HG03045 (cell line): ENCODE results near the gene HAO1.
"Not testable (repeated sequence)": the region's sequence is repeated elsewhere in the genome, so short reads cannot be mapped to it uniquely, and the experiment has no call there.

Experiments used
- ATAC-seq: cut with Tn5 transposase; IDR thresholded peaks from one replicate; pipeline ENCODE4 v1.9.1; 2021; ENCODE audit warnings: mild to moderate bottlenecking, moderate library complexity; ENCODE audit not compliant: unreplicated experiment

The HAO1 gene

GRCh38 chr20:7940341-7940740, at the start of gene HAO1:
Gene HAO1 (minus strand): TSS chr20:7940458. CDS start chr20:7940422, 36 bp downstream.
- no peak for ATAC-seq

- no peak for ATAC-seq
Measured at GRCh38 chr20:7989379-7989778, 49.1 kb upstream of the HAO1 start.

- no peak for ATAC-seq
Measured at GRCh38 chr20:7985916-7986315, 45.7 kb upstream of the HAO1 start.

GRCh38 chr20:7984192-7984591, 43.9 kb upstream of the HAO1 start:
- no peak for ATAC-seq

- no peak for ATAC-seq
Measured at GRCh38 chr20:7981374-7981773, 41.1 kb upstream of the HAO1 start.

- ATAC-seq: no peak
Measured at GRCh38 chr20:7980332-7981046, 40.2 kb upstream of the HAO1 start.

- ATAC-seq: no peak
Measured at GRCh38 chr20:7977709-7978108, 37.5 kb upstream of the HAO1 start.

- ATAC-seq: no peak
Measured at GRCh38 chr20:7975851-7976414, 35.7 kb upstream of the HAO1 start.

- no peak for ATAC-seq
Measured at GRCh38 chr20:7974785-7975435, 34.7 kb upstream of the HAO1 start.

GRCh38 chr20:7971536-7972280, 31.4 kb upstream of the HAO1 start:
- ATAC-seq: no peak

GRCh38 chr20:7967199-7967844, 27.1 kb upstream of the HAO1 start:
- no peak for ATAC-seq

GRCh38 chr20:7966176-7966575, 25.9 kb upstream of the HAO1 start:
- ATAC-seq: no peak

GRCh38 chr20:7959484-7959883, 19.2 kb upstream of the HAO1 start:
- ATAC-seq: no peak

- ATAC-seq: not testable (repeated sequence)
Measured at GRCh38 chr20:7956561-7956960, 16.3 kb upstream of the HAO1 start.

GRCh38 chr20:7950387-7950786, 10.1 kb upstream of the HAO1 start:
- no peak for ATAC-seq

GRCh38 chr20:7943891-7944290, 3.6 kb upstream of the HAO1 start:
- ATAC-seq: no peak

GRCh38 chr20:7939663-7940062, 595 bp downstream of the HAO1 start:
- ATAC-seq: no peak

GRCh38 chr20:7938058-7938457, 2.2 kb downstream of the HAO1 start:
- no peak for ATAC-seq

- ATAC-seq: no peak
Measured at GRCh38 chr20:7937328-7937727, 2.9 kb downstream of the HAO1 start.

- ATAC-seq: no peak
Measured at GRCh38 chr20:7935027-7935551, 5.2 kb downstream of the HAO1 start.

- no peak for ATAC-seq
Measured at GRCh38 chr20:7933346-7933745, 6.9 kb downstream of the HAO1 start.
